GM12892 (cell line): Measurements from ENCODE around the gene MVP.

ENCODE experiments used
- POLR2A ChIP-seq: IDR thresholded peaks from 2 replicates; pipeline ENCODE4 v1.6.1; 2011; ENCODE audit warnings: low read depth, low read length, control low read depth
- TAF1 ChIP-seq: IDR thresholded peaks from 2 replicates; pipeline ENCODE4 v1.6.1; 2011; ENCODE audit warnings: low read depth, mild to moderate bottlenecking, control low read depth, low read length, borderline replicate concordance

DNA sequence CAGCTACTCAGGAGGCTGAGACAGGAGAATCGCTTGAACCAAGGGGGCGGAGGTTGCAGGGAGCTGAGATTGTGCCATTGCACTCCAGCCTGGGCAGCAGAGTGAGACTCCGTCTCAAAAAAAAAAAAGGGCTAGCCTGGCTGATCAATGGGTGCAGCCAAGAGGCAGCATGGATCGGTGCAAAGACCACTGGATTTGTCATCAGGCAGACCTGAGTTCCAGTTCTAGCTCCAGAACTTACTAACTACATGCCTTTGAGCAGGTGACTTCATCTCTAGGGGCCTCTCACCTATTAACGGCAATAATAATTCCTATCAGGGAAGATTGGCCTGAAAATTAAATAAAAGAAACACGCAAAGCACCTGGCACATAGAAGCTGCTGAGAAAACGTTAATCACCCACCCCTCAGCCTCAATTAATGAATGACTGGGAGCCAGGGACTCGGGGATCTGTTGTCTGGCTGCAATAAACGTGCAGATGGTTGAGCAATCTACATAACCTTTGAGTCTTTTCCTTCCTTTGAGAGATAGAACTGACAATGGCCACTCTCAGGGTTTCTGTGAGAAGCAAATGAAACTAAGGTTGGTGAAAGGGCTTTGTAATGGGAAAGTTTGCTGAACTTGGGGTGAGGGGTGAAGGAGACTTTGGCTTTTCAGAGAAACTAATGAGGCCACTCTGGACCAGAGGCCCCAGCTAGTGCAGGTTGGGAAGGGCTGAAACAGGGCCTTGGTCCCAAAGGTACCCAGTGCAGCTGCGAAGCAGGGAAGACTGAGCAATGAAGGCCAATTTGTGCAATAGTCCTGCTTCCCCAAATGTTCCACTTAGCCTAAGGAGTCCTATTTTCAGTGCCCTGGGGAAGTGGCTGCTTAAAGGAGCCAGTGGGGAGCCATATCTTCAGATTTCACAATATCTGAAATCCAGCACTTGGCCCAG is 71.5 kb downstream of the MVP start:
- TF ChIP-seq TAF1 (no peak), POLR2A (no peak)
